ENCODE results near the gene TEN1.

- no peak for TF ChIP-seq CTCF (IDR thresholded peaks at IDR 0.05)
- no peak for TF ChIP-seq POLR2A (IDR thresholded peaks at IDR 0.05)
Measured at GRCh38 chr17:76024353-76024752, 45.3 kb downstream of the TEN1 start.

All from body of pancreas (tissue), 4 donors.